HG02588 (cell line): ENCODE measurements around the gene AGRP.
"Not testable (repeated sequence)": the region's sequence is repeated elsewhere in the genome, so short reads cannot be mapped to it uniquely, and the experiment has no call there.

Experiments used
- ATAC-seq: cut with Tn5 transposase; IDR thresholded peaks from one replicate; pipeline ENCODE4 v1.9.1; 2021; ENCODE audit warnings: mild to moderate bottlenecking, moderate library complexity; ENCODE audit not compliant: unreplicated experiment

AGRP gene

GRCh38 chr16:67483150-67483549 lies at the start of gene AGRP:
Gene AGRP (minus strand): TSS chr16:67483547. CDS start chr16:67483398, 149 bp downstream.
- ATAC-seq: no peak

- ATAC-seq: no peak
Observed at GRCh38 chr16:67531247-67531646, 47.9 kb upstream of the AGRP start.

GRCh38 chr16:67530013-67530939 lies 46.9 kb upstream of the AGRP start:
- ATAC-seq: peak; percentile 43

GRCh38 chr16:67529582-67530012 lies 46.2 kb upstream of the AGRP start:
- no peak for ATAC-seq

- ATAC-seq: no peak
Observed at GRCh38 chr16:67528870-67529581, 45.7 kb upstream of the AGRP start.

GRCh38 chr16:67528222-67528869 lies 45.0 kb upstream of the AGRP start, which contains the start of gene RIPOR1:
Gene RIPOR1 (plus strand): TSS chr16:67528829. CDS start chr16:67538447, 9,618 bp downstream.
- no peak for ATAC-seq

- ATAC-seq: no peak
Observed at GRCh38 chr16:67526149-67526791, 42.9 kb upstream of the AGRP start.

- ATAC-seq: no peak
Observed at GRCh38 chr16:67525176-67525860, 42.0 kb upstream of the AGRP start.

GRCh38 chr16:67521095-67521804 lies 37.9 kb upstream of the AGRP start:
- peak; percentile 63 for ATAC-seq

GRCh38 chr16:67519242-67519641 lies 35.9 kb upstream of the AGRP start:
- no peak for ATAC-seq

- ATAC-seq: no peak
Observed at GRCh38 chr16:67518676-67519075, 35.3 kb upstream of the AGRP start.

GRCh38 chr16:67517661-67518423 lies 34.5 kb upstream of the AGRP start:
- no peak for ATAC-seq

- ATAC-seq: no peak
Observed at GRCh38 chr16:67517155-67517445, 33.8 kb upstream of the AGRP start.

GRCh38 chr16:67516296-67517154 lies 33.2 kb upstream of the AGRP start:
- ATAC-seq: no peak

GRCh38 chr16:67514382-67514828 lies 31.1 kb upstream of the AGRP start:
- peak; percentile 36 for ATAC-seq

- not testable (repeated sequence) for ATAC-seq
Observed at GRCh38 chr16:67513892-67514291, 30.5 kb upstream of the AGRP start.

- ATAC-seq: no peak
Observed at GRCh38 chr16:67509016-67509415, 25.7 kb upstream of the AGRP start.

GRCh38 chr16:67506468-67506867 lies 23.1 kb upstream of the AGRP start:
- ATAC-seq: no peak
